ENCODE results near the gene RPRD1B. TPM values are rescaled to one million over a fixed set of nuclear protein-coding genes. Genes with fewer than 3 reads are reported as not detected.

The RPRD1B gene
- total and polyA plus RNA-seq, 2 of the 13 experiments (the other 11 are each of a cell fraction or from before 2014, with no cell fraction given), result 31.1 to 41.5 TPM

- TF ChIP-seq, protein P1, sequence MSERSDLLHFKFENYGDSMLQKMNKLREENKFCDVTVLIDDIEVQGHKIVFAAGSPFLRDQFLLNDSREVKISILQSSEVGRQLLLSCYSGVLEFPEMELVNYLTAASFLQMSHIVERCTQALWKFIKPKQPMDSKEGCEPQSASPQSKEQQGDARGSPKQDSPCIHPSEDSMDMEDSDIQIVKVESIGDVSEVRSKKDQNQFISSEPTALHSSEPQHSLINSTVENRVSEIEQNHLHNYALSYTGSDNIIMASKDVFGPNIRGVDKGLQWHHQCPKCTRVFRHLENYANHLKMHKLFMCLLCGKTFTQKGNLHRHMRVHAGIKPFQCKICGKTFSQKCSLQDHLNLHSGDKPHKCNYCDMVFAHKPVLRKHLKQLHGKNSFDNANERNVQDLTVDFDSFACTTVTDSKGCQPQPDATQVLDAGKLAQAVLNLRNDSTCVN (CRISPR knock-in tag; IDR thresholded peaks at IDR 0.05; ENCODE audit: borderline replicate concordance), result 0 out of 2 replicates have a peak, but pooled peaks have one; percentile 49
- TF ChIP-seq ISL2 (CRISPR knock-in tag; IDR thresholded peaks at IDR 0.05) (peak; percentile 62; the same call in 1 of the 2 replicates), TRIM24 (CRISPR knock-in tag; IDR thresholded peaks at IDR 0.05) (no peak), TBX2 (CRISPR knock-in tag; IDR thresholded peaks at IDR 0.05; ENCODE audit: borderline replicate concordance) (peak; percentile 82), ZSCAN31 (CRISPR knock-in tag; IDR thresholded peaks at IDR 0.05; ENCODE audit: low read depth) (0 out of 2 replicates have a peak, but pooled peaks have one; percentile 29), ZBTB8A (CRISPR knock-in tag; IDR thresholded peaks at IDR 0.05; ENCODE audit: borderline replicate concordance, low read depth) (no peak), MXI1 (IDR thresholded peaks at IDR 0.05; ENCODE audit: borderline replicate concordance, low read depth, low read length) (peak; percentile 50; the same call in 1 of the 3 replicates), EHMT2 (IDR thresholded peaks at IDR 0.05; ENCODE audit: borderline replicate concordance, low read depth, low read length) (peak; percentile 49; the same call in 1 of the 2 replicates), SP5 (CRISPR knock-in tag; IDR thresholded peaks at IDR 0.05; ENCODE audit: borderline replicate concordance, low read depth) (peak; percentile 75; the same call in 1 of the 2 replicates), FOXA1 (IDR thresholded peaks at IDR 0.05) (no peak), FOXA1 (CRISPR knock-in tag; IDR thresholded peaks at IDR 0.05) (peak; percentile 17; the same call in 1 of the 2 replicates), ZNF343 (CRISPR knock-in tag; IDR thresholded peaks at IDR 0.05) (peak; percentile 72; the same call in 1 of the 2 replicates), ATF4 (CRISPR knock-in tag; IDR thresholded peaks at IDR 0.05) (peak in 1 of 2 experiments; percentile 82; a peak in 2 of 4 replicates), ZNF547 (CRISPR knock-in tag; IDR thresholded peaks at IDR 0.05) (peak; percentile 3; the same call in 1 of the 2 replicates), TGIF2 (CRISPR knock-in tag; IDR thresholded peaks at IDR 0.05) (peak; percentile 98), CEBPG (CRISPR knock-in tag; IDR thresholded peaks at IDR 0.05) (peak; percentile 87), ZNF616 (CRISPR knock-in tag; IDR thresholded peaks at IDR 0.05; ENCODE audit: low read depth) (0 out of 2 replicates have a peak, but pooled peaks have one; percentile 4), RXRA (CRISPR knock-in tag; IDR thresholded peaks at IDR 0.05) (peak; percentile 44; the same call in 1 of the 2 replicates)
- TF ChIP-seq, protein P2, sequence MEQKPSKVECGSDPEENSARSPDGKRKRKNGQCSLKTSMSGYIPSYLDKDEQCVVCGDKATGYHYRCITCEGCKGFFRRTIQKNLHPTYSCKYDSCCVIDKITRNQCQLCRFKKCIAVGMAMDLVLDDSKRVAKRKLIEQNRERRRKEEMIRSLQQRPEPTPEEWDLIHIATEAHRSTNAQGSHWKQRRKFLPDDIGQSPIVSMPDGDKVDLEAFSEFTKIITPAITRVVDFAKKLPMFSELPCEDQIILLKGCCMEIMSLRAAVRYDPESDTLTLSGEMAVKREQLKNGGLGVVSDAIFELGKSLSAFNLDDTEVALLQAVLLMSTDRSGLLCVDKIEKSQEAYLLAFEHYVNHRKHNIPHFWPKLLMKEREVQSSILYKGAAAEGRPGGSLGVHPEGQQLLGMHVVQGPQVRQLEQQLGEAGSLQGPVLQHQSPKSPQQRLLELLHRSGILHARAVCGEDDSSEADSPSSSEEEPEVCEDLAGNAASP (CRISPR knock-in tag; IDR thresholded peaks at IDR 0.05; ENCODE audit: borderline replicate concordance), result peak; percentile 72; the same call in 1 of the 2 replicates
- TF ChIP-seq, protein P3, sequence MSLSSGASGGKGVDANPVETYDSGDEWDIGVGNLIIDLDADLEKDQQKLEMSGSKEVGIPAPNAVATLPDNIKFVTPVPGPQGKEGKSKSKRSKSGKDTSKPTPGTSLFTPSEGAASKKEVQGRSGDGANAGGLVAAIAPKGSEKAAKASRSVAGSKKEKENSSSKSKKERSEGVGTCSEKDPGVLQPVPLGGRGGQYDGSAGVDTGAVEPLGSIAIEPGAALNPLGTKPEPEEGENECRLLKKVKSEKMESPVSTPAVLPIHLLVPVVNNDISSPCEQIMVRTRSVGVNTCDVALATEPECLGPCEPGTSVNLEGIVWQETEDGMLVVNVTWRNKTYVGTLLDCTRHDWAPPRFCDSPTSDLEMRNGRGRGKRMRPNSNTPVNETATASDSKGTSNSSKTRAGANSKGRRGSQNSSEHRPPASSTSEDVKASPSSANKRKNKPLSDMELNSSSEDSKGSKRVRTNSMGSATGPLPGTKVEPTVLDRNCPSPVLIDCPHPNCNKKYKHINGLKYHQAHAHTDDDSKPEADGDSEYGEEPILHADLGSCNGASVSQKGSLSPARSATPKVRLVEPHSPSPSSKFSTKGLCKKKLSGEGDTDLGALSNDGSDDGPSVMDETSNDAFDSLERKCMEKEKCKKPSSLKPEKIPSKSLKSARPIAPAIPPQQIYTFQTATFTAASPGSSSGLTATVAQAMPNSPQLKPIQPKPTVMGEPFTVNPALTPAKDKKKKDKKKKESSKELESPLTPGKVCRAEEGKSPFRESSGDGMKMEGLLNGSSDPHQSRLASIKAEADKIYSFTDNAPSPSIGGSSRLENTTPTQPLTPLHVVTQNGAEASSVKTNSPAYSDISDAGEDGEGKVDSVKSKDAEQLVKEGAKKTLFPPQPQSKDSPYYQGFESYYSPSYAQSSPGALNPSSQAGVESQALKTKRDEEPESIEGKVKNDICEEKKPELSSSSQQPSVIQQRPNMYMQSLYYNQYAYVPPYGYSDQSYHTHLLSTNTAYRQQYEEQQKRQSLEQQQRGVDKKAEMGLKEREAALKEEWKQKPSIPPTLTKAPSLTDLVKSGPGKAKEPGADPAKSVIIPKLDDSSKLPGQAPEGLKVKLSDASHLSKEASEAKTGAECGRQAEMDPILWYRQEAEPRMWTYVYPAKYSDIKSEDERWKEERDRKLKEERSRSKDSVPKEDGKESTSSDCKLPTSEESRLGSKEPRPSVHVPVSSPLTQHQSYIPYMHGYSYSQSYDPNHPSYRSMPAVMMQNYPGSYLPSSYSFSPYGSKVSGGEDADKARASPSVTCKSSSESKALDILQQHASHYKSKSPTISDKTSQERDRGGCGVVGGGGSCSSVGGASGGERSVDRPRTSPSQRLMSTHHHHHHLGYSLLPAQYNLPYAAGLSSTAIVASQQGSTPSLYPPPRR (CRISPR knock-in tag; IDR thresholded peaks at IDR 0.05; ENCODE audit: borderline replicate concordance), result peak; percentile 55; the same call in 1 of the 2 replicates
These were observed 76.3 kb downstream of the RPRD1B start (continued) for GRCh38 chr20:38109591-38110524.
